Thyroid gland (tissue), 4 donors: Measurements from ENCODE around the gene IMMT.

Experiments used
- CTCF ChIP-seq, 6 experiments: fragments of 200-600 bp in 3 of 6; fragments of 450-650 bp in 3 of 6; sonication (generic) in 3 of 6; IDR thresholded peaks; one replicate each; pipeline ENCODE4 v1.5.1; 2016 to 2019; ENCODE audit warnings: antibody characterized with exemption in 6 of 6, mild to moderate bottlenecking in 2 of 6, inconsistent platforms in 1 of 6, moderate library complexity in 1 of 6
- POLR2A ChIP-seq, 2 donors: fragments of 450-650 bp; IDR thresholded peaks; one replicate each; pipeline ENCODE4 v1.6.1; 2017; ENCODE audit warnings: antibody characterized with exemption in 2 of 2, mild to moderate bottlenecking in 2 of 2, moderate library complexity in 1 of 2

GRCh38 chr2:86147793-86148192 is 47.5 kb downstream of the IMMT start:
- no peak for TF ChIP-seq CTCF (IDR thresholded peaks at IDR 0.05)
- TF ChIP-seq POLR2A (IDR thresholded peaks at IDR 0.05), result no peak
